Stimulated activated naive CD4-positive, alpha-beta T cell treated with Interleukin-2 at 50 U/mL for 16 hours (primary cell): ENCODE results near the gene ZNF469.

Experiments
- DNase-seq: peaks from one replicate; lab custom pipeline; 2025; lab: John Stamatoyannopoulos, UW

Gene ZNF469

GRCh38 chr16:88378836-88379693, 3.7 kb upstream of the ZNF469 start:
- DNase-seq, result no peak

GRCh38 chr16:88379694-88380040, 3.1 kb upstream of the ZNF469 start:
- DNase-seq, result no peak

- DNase-seq, result no peak
Observed at GRCh38 chr16:88380099-88380498, 2.7 kb upstream of the ZNF469 start.

- no peak for DNase-seq
Observed at GRCh38 chr16:88380619-88381018, 2.1 kb upstream of the ZNF469 start.

GRCh38 chr16:88381820-88382451, 823 bp upstream of the ZNF469 start:
- DNase-seq, result no peak

- no peak for DNase-seq
Observed at GRCh38 chr16:88383401-88384221, 852 bp downstream of the ZNF469 start.

GRCh38 chr16:88384222-88385111, 1.7 kb downstream of the ZNF469 start:
- no peak for DNase-seq

- DNase-seq, result no peak
Observed at GRCh38 chr16:88385112-88385594, 2.4 kb downstream of the ZNF469 start.

GRCh38 chr16:88385831-88386815, 3.4 kb downstream of the ZNF469 start:
- DNase-seq, result no peak

- no peak for DNase-seq
Observed at GRCh38 chr16:88387180-88387765, 4.5 kb downstream of the ZNF469 start.

- no peak for DNase-seq
Observed at GRCh38 chr16:88387941-88388627, 5.3 kb downstream of the ZNF469 start.

GRCh38 chr16:88389191-88389590, 6.4 kb downstream of the ZNF469 start:
- DNase-seq, result no peak

GRCh38 chr16:88389621-88390160, 6.9 kb downstream of the ZNF469 start:
- DNase-seq, result no peak

- DNase-seq, result no peak
Observed at GRCh38 chr16:88390265-88390664, 7.5 kb downstream of the ZNF469 start.

GRCh38 chr16:88390735-88391134, 8.0 kb downstream of the ZNF469 start:
- DNase-seq, result no peak

GRCh38 chr16:88391144-88391850, 8.5 kb downstream of the ZNF469 start:
- DNase-seq, result no peak

GRCh38 chr16:88392111-88392510, 9.4 kb downstream of the ZNF469 start:
- DNase-seq, result no peak

GRCh38 chr16:88392616-88393015, 9.9 kb downstream of the ZNF469 start:
- DNase-seq, result no peak
